H1 (cell line): ENCODE measurements around the gene UBQLNL. TPM values are rescaled to one million over a fixed set of nuclear protein-coding genes. Genes with fewer than 3 reads are reported as not detected.

ENCODE experiments used
- CTCF ChIA-PET: fragments of 300-600 bp; sonication (Branson Sonifier 250); formaldehyde crosslinking; loops from one replicate; lab custom pipeline; 2021; ENCODE audit not compliant: partially characterized antibody; lab: Charles Lee
- POLR2A ChIA-PET: fragments of 300-600 bp; sonication (Branson Sonifier 250); formaldehyde crosslinking; loops from one replicate; lab custom pipeline; 2021; ENCODE audit warnings: inconsistent platforms; ENCODE audit not compliant: partially characterized antibody; lab: Charles Lee
- DNase-seq, 2 experiments: peaks; one replicate each; pipeline versions ENCODE4 v3.0.0 to v3.0.0-alpha.2; 2010 to 2022; ENCODE audit warnings: low spot score in 2 of 2, low read depth in 1 of 2, mixed read lengths in 1 of 2
- FAIRE-seq: peaks from 2 replicates; lab custom pipeline; 2011; peaks lifted over from hg19 to GRCh38; lab: Jason Lieb, UNC
- H2AFZ ChIP-seq: 2 replicates; pipeline ENCODE4 v1.8.1; 2012; ENCODE audit warnings: low read length, inconsistent platforms
- H2AK5ac ChIP-seq: 2 replicates; pipeline ENCODE4 v1.6.1; 2013; ENCODE audit warnings: low read depth, low read length
- H2BK120ac ChIP-seq: replicated peaks from 2 replicates; pipeline ENCODE3; 2013; ENCODE audit warnings: low read depth, low read length, inconsistent platforms
- H2BK12ac ChIP-seq: 2 replicates; pipeline ENCODE4 v1.6.1; 2013; ENCODE audit warnings: low read depth, low read length
- H2BK15ac ChIP-seq: 2 replicates; pipeline ENCODE4 v1.6.1; 2013; ENCODE audit warnings: low read length
- H2BK20ac ChIP-seq: 2 replicates; pipeline ENCODE4 v1.6.1; 2013; ENCODE audit warnings: low read length
- H2BK5ac ChIP-seq: 2 replicates; pipeline ENCODE4 v1.6.1; 2013; ENCODE audit warnings: low read depth, low read length
- H3K14ac ChIP-seq: 2 replicates; pipeline ENCODE4 v1.6.1; 2013; ENCODE audit warnings: inconsistent platforms; ENCODE audit not compliant: insufficient read length
- H3K18ac ChIP-seq: 2 replicates; pipeline ENCODE4 v1.6.1; 2013; ENCODE audit warnings: low read length; ENCODE audit errors: extremely low read depth
- H3K23ac ChIP-seq: 2 replicates; pipeline ENCODE4 v1.6.1; 2013; ENCODE audit warnings: inconsistent platforms; ENCODE audit not compliant: insufficient read length
- H3K23me2 ChIP-seq: 2 replicates; pipeline ENCODE4 v1.6.1; 2013; ENCODE audit warnings: low read depth, low read length
- H3K27ac ChIP-seq: 2 replicates; pipeline ENCODE4 v1.6.1; 2011; ENCODE audit warnings: low read depth, low read length, inconsistent platforms
- H3K27me3 ChIP-seq, 4 experiments: replicated peaks in 1 of 4; 1 replicate in 1 of 4; 2 replicates in 3 of 4; pipeline versions ENCODE4 v1.6.1 to v1.8.1; 2011 to 2013; ENCODE audit warnings: low read length in 3 of 4, mild to moderate bottlenecking in 3 of 4, inconsistent platforms in 2 of 4, mixed read lengths in 2 of 4, moderate library complexity in 1 of 4; ENCODE audit not compliant: control insufficient read depth in 3 of 4, insufficient read depth in 3 of 4; ENCODE audit errors: extremely low read depth in 1 of 4
- H3K36me3 ChIP-seq, 4 experiments: 2 replicates each; pipeline versions ENCODE4 v1.6.1 to v1.8.1; 2011 to 2013; ENCODE audit warnings: mild to moderate bottlenecking in 4 of 4, low read length in 3 of 4, moderate library complexity in 2 of 4, control low read depth in 1 of 4, inconsistent platforms in 1 of 4; ENCODE audit not compliant: insufficient read depth in 4 of 4, control insufficient read depth in 2 of 4
- H3K4ac ChIP-seq: replicated peaks from 2 replicates; pipeline ENCODE3; 2013; ENCODE audit warnings: low read length, low read depth, mixed read lengths, inconsistent platforms; ENCODE audit not compliant: insufficient read length
- H3K4me1 ChIP-seq, 4 experiments: replicated peaks in 1 of 4; 1 replicate in 1 of 4; 2 replicates in 3 of 4; pipeline versions ENCODE4 v1.6.1 to v1.8.1; 2011 to 2013; ENCODE audit warnings: low read length in 3 of 4, inconsistent platforms in 2 of 4, mixed read lengths in 1 of 4; ENCODE audit not compliant: insufficient read depth in 4 of 4, control insufficient read depth in 3 of 4
- H3K4me2 ChIP-seq, 2 experiments: 2 replicates each; pipeline versions ENCODE4 v1.6.1 to v1.8.1; 2011 to 2013; ENCODE audit warnings: low read depth in 2 of 2, low read length in 2 of 2, control low read depth in 1 of 2, inconsistent platforms in 1 of 2, mild to moderate bottlenecking in 1 of 2; ENCODE audit not compliant: insufficient read depth in 1 of 2
- H3K4me3 ChIP-seq, 4 experiments: fragments of 200-600, 300-600 bp in 1 of 4; sonication (generic), shearing (Covaris generic), sonication (Bioruptor Twin) in 1 of 4; 2 replicates each; pipeline versions ENCODE4 v1.5.1 to v1.8.1; 2011 to 2016; ENCODE audit warnings: low read length in 4 of 4, low read depth in 3 of 4, control low read depth in 2 of 4, inconsistent platforms in 2 of 4, mild to moderate bottlenecking in 2 of 4, mixed read lengths in 1 of 4, moderate library complexity in 1 of 4; ENCODE audit not compliant: insufficient read depth in 2 of 4; ENCODE audit errors: extremely low read depth in 1 of 4
- H3K56ac ChIP-seq: replicated peaks from 2 replicates; pipeline ENCODE3; 2013; ENCODE audit warnings: low read depth, mild to moderate bottlenecking, mixed read lengths, low read length, inconsistent platforms; ENCODE audit not compliant: insufficient read length
- H3K79me1 ChIP-seq: 2 replicates; pipeline ENCODE4 v1.6.1; 2013; ENCODE audit warnings: low read depth, low read length, control low read depth
- H3K79me2 ChIP-seq, 2 experiments: 2 replicates each; pipeline versions ENCODE4 v1.6.1 to v1.8.1; 2012 to 2013; ENCODE audit warnings: low read length in 2 of 2, mild to moderate bottlenecking in 2 of 2, inconsistent platforms in 1 of 2; ENCODE audit not compliant: insufficient read depth in 2 of 2, control insufficient read depth in 1 of 2
- H3K9ac ChIP-seq, 4 experiments: replicated peaks in 1 of 4; 1 replicate in 1 of 4; 2 replicates in 3 of 4; pipeline versions ENCODE4 v1.6.1 to v1.8.1; 2011 to 2013; ENCODE audit warnings: low read depth in 3 of 4, low read length in 3 of 4, control low read depth in 2 of 4, mild to moderate bottlenecking in 2 of 4, moderate library complexity in 2 of 4, inconsistent platforms in 1 of 4; ENCODE audit errors: extremely low read depth in 1 of 4
- H3K9me3 ChIP-seq, 2 experiments: 2 replicates each; pipeline versions ENCODE4 v1.6.1 to v1.8.1; 2012 to 2013; ENCODE audit warnings: mild to moderate bottlenecking in 2 of 2, moderate library complexity in 2 of 2, control low read depth in 1 of 2, inconsistent platforms in 1 of 2, low read depth in 1 of 2, low read length in 1 of 2, mixed read lengths in 1 of 2; ENCODE audit not compliant: insufficient read depth in 2 of 2
- H4K20me1 ChIP-seq, 2 experiments: replicated peaks in 1 of 2; 2 replicates each; pipeline versions ENCODE3 to v1.8.1; 2011 to 2013; ENCODE audit warnings: inconsistent platforms in 2 of 2, low read length in 2 of 2, mild to moderate bottlenecking in 1 of 2; ENCODE audit not compliant: insufficient read depth in 2 of 2, control insufficient read depth in 1 of 2
- H4K5ac ChIP-seq: 2 replicates; pipeline ENCODE4 v1.6.1; 2013; ENCODE audit warnings: low read length, low read depth, mixed read lengths, inconsistent platforms; ENCODE audit not compliant: insufficient read length
- H4K8ac ChIP-seq: 2 replicates; pipeline ENCODE4 v1.8.0; 2013; ENCODE audit warnings: mild to moderate bottlenecking, moderate library complexity, low read length, inconsistent platforms; ENCODE audit not compliant: insufficient read depth; ENCODE audit errors: extremely low read depth
- H4K91ac ChIP-seq: replicated peaks from 2 replicates; pipeline ENCODE3; 2013; ENCODE audit warnings: low read length, mixed read lengths, inconsistent platforms; ENCODE audit not compliant: insufficient read length
- BRCA1 ChIP-seq: IDR thresholded peaks from 2 replicates; pipeline ENCODE4 v1.6.1; 2012; ENCODE audit warnings: low read depth, low read length, improper control_type of control experiment
- CTCF ChIP-seq, 3 experiments: IDR thresholded peaks; 1 replicate in 2 of 3; 2 replicates in 1 of 3; pipeline versions ENCODE4 v1.5.1 to v1.6.1; 2011; ENCODE audit warnings: low read length in 3 of 3, mild to moderate bottlenecking in 3 of 3, inconsistent platforms in 2 of 3, low read depth in 1 of 3, moderate library complexity in 1 of 3; ENCODE audit not compliant: insufficient read depth in 1 of 3; ENCODE audit errors: control extremely low read depth in 1 of 3
- SIRT6 ChIP-seq: IDR thresholded peaks from one replicate; pipeline ENCODE4 v1.7.1; 2012; ENCODE audit warnings: low read length, inconsistent platforms
- SP1 ChIP-seq: IDR thresholded peaks from 2 replicates; pipeline ENCODE4 v1.6.1; 2011; ENCODE audit warnings: low read depth, low read length
- WGBS, 2 experiments: shearing (Covaris generic) in 1 of 2; methylation state at CpG; one replicate each; pipeline versions ENCODE4 v1.1.6 to v1.1.7; 2013 to 2015; ENCODE audit warnings: low lambda C conversion rate in 2 of 2, mixed read lengths in 2 of 2, inconsistent platforms in 1 of 2, low coverage in 1 of 2, missing lambda C conversion rate in 1 of 2; ENCODE audit not compliant: insufficient replicate concordance in 2 of 2, insufficient coverage in 1 of 2, insufficient read length in 1 of 2; ENCODE audit errors: extremely low coverage in 1 of 2, missing lambda C conversion rate in 1 of 2; 5-methylcytosine and 5-hydroxymethylcytosine counted together
- polyA plus RNA-seq, 7 experiments: library from polyadenylated mRNA; depleted of rRNA in 3 of 7; stranded (reverse) in 5 of 7; unstranded in 2 of 7; fragments of >200 nt in 5 of 7; fragments of 200-250 nt in 2 of 7; gene quantifications; 1 replicate in 5 of 7; 2 replicates in 1 of 7; 4 replicates in 1 of 7; pipeline versions ENCODE4 v1.2.1 to v1.2.3, GENCODE V29; 2011 to 2013; ENCODE audit warnings: missing spikeins in 2 of 7, mixed read lengths in 2 of 7
- total RNA-seq: library from RNA; stranded (reverse); fragmentation: NEBNext Ultra II Directional; extraction: Animal tissue kit (Norgen Biotek cat#: 25700); gene quantifications from 2 replicates; pipeline ENCODE4 v1.2.1, GENCODE V29; 2021

UBQLNL gene
- total and polyA plus RNA-seq, 2 of the 8 experiments (the other 6 are each of a cell fraction or from before 2014, with no cell fraction given) = 0.35 TPM; not detected in 1

GRCh38 chr11:5508605-5509004 is 7.9 kb downstream of the UBQLNL start:
- Histone ChIP-seq H3K79me1 (no peaks in the 10 kb centered on the region), H3K27me3 (no peaks in the 10 kb centered on the region), H3K9ac (no peak overlapping the region), H3K56ac (no peak overlapping the region), H4K5ac (no peak overlapping the region), H2BK20ac (no peak overlapping the region), H3K23me2 (no peaks in the 10 kb centered on the region), H3K14ac (no peak overlapping the region), H2AFZ (no peak overlapping the region), H3K79me2 (no peaks in the 10 kb centered on the region), H2BK120ac (no peak overlapping the region), H3K36me3 (no peaks in the 10 kb centered on the region), H3K18ac (no peak overlapping the region), H4K8ac (no peak overlapping the region), H4K91ac (no peak overlapping the region), H3K9me3 (no peaks in the 10 kb centered on the region), H2AK5ac (no peak overlapping the region), H3K4me2 (no peak overlapping the region), H3K4ac (no peak overlapping the region), H2BK15ac (no peak overlapping the region), H3K23ac (no peak overlapping the region), H3K27ac (no peak overlapping the region), H2BK12ac (no peak overlapping the region), H4K20me1 (no peaks in the 10 kb centered on the region), H3K4me3 (no peak overlapping the region), H3K4me1 (peaks cover 0 to 2% (median 0%) of the 10 kb centered on the region in 4 experiments; a peak in 1 of 7 replicates), H2BK5ac (no peak overlapping the region)
- FAIRE-seq (no peak), DNase-seq (no peak)
- ChIA-PET POLR2A (no interaction called here), CTCF (interaction anchor here (4.6 kb wide), 1 partner anchor 32 kb away, joined by 19 read pairs; no protein-coding TSS in a partner anchor)
- 95% methylated on average over 8 of the region's 8 CpGs; no CpG with 5 or more reads in 1 of the 2 experiments for WGBS, 2 experiments
- no peak for TF ChIP-seq BRCA1
- no peak for TF ChIP-seq SIRT6
- no peak for TF ChIP-seq SP1
- TF ChIP-seq CTCF (IDR thresholded peaks at IDR 0.05; ENCODE audit: control extremely low read depth in 1 of 3, insufficient read depth in 1 of 3, low read depth in 1 of 3, low read length in 3 of 3) = no peak
